CD1c-positive myeloid dendritic cell (primary cell): ENCODE measurements around the gene PPP1R13B.
"Not testable (repeated sequence)": the region's sequence is repeated elsewhere in the genome, so short reads cannot be mapped to it uniquely, and the experiment has no call there.

Experiments used
- DNase-seq: peaks from one replicate; pipeline ENCODE4 v3.0.0-alpha.2; 2016; ENCODE audit errors: extremely low spot score

The PPP1R13B gene

GRCh38 chr14:103801459-103801858 is 45.9 kb downstream of the PPP1R13B start:
- peak; percentile 30 for DNase-seq

GRCh38 chr14:103793192-103793591 is 54.2 kb downstream of the PPP1R13B start:
- DNase-seq = not testable (repeated sequence)

- no peak for DNase-seq
These were observed 59.3 kb downstream of the PPP1R13B start for GRCh38 chr14:103788086-103788485.

GRCh38 chr14:103782376-103782775 is 65.0 kb downstream of the PPP1R13B start:
- no peak for DNase-seq

GRCh38 chr14:103776319-103776718 is 71.1 kb downstream of the PPP1R13B start:
- DNase-seq = not testable (repeated sequence)

GRCh38 chr14:103775506-103775905 is 71.9 kb downstream of the PPP1R13B start:
- DNase-seq = no peak

- DNase-seq = no peak
These were observed 73.9 kb downstream of the PPP1R13B start for GRCh38 chr14:103773521-103773920.

- no peak for DNase-seq
These were observed 75.2 kb downstream of the PPP1R13B start for GRCh38 chr14:103772078-103772712.

- DNase-seq = no peak
These were observed 76.5 kb downstream of the PPP1R13B start for GRCh38 chr14:103770902-103771301.

GRCh38 chr14:103770500-103770899 is 76.9 kb downstream of the PPP1R13B start:
- DNase-seq = no peak

- DNase-seq = no peak
These were observed 80.0 kb downstream of the PPP1R13B start for GRCh38 chr14:103767336-103767894.

GRCh38 chr14:103765526-103765925 is 81.8 kb downstream of the PPP1R13B start:
- no peak for DNase-seq

GRCh38 chr14:103763730-103764488 is 83.5 kb downstream of the PPP1R13B start:
- DNase-seq = no peak

GRCh38 chr14:103762541-103762940 is 84.8 kb downstream of the PPP1R13B start:
- peak; percentile 37 for DNase-seq

- DNase-seq = no peak
These were observed 85.3 kb downstream of the PPP1R13B start for GRCh38 chr14:103762036-103762435.

- no peak for DNase-seq
These were observed 89.2 kb downstream of the PPP1R13B start for GRCh38 chr14:103758059-103758776.

GRCh38 chr14:103755060-103755459 is 92.3 kb downstream of the PPP1R13B start:
- no peak for DNase-seq

GRCh38 chr14:103753774-103754173 is 93.6 kb downstream of the PPP1R13B start:
- DNase-seq = no peak

GRCh38 chr14:103749860-103750259 is 97.5 kb downstream of the PPP1R13B start:
- no peak for DNase-seq

- no peak for DNase-seq
These were observed 97.9 kb downstream of the PPP1R13B start for GRCh38 chr14:103749452-103749851.

- peak; percentile 4 for DNase-seq
These were observed 98.9 kb downstream of the PPP1R13B start for GRCh38 chr14:103748534-103748857.

- DNase-seq = peak; percentile 74
These were observed 100.7 kb downstream of the PPP1R13B start for GRCh38 chr14:103746701-103747100.
